K562 (cell line): Measurements from ENCODE around the gene AMMECR1L. TPM values are rescaled to one million over a fixed set of nuclear protein-coding genes. Genes with fewer than 3 reads are reported as not detected.
"Not testable (repeated sequence)": the region's sequence is repeated elsewhere in the genome, so short reads cannot be mapped to it uniquely, and the experiment has no call there.

Experiments used
- ATAC-seq: fragments of 200-7000 bp; cut with Tn5 transposase; 3 replicates; pipeline ENCODE4 v1.9.1; 2020; ENCODE audit warnings: moderate library complexity
- Bru-seq: library from RNA; stranded (reverse); fragments of 400-500 nt; gene quantifications from one replicate; lab custom pipeline; 2021; lab: Mats Ljungman, UMichigan
- BruChase-seq, 2 experiments: library from RNA; stranded (reverse); fragments of 400-500 nt; gene quantifications; one replicate each; lab custom pipeline; 2021; lab: Mats Ljungman, UMichigan
- BruUV-seq: library from RNA; stranded (reverse); fragments of 400-500 nt; replicated peaks from 2 replicates; lab custom pipeline; 2021; lab: Mats Ljungman, UMichigan
- CTCF ChIA-PET: fragments of 300-600 bp; formaldehyde crosslinking; extraction: SDS; loops from one replicate; lab custom pipeline; 2021; ENCODE audit warnings: low intra/inter-chr PET ratio; lab: Yijun Ruan, JAX
- POLR2A ChIA-PET: fragments of 300-600, 350-650 bp; sonication (Branson Sonifier 250); formaldehyde crosslinking; extraction: SDS; loops from one replicate; lab custom pipeline; 2021; ENCODE audit warnings: antibody characterized with exemption, inconsistent platforms; lab: Yijun Ruan, JAX
- DNase-seq, 4 experiments: peaks; one replicate each; pipeline versions ENCODE4 v3.0.0 to v3.0.0-alpha.2; 2011 to 2018; ENCODE audit warnings: low spot score in 3 of 4, mixed read lengths in 3 of 4; ENCODE audit errors: extremely low read depth in 1 of 4
- FAIRE-seq: peaks from 2 replicates; lab custom pipeline; 2011; peaks lifted over from hg19 to GRCh38; lab: Jason Lieb, UNC
- H2AFZ ChIP-seq: 2 replicates; pipeline ENCODE4 v1.6.0; 2011; ENCODE audit warnings: low read depth, low read length, control low read depth, inconsistent platforms
- H3K27ac ChIP-seq: fragments of 200-600 bp; 3 replicates; pipeline ENCODE4 v1.8.0; 2011; ENCODE audit warnings: low read depth, mild to moderate bottlenecking, control low read depth, inconsistent platforms, low read length, moderate library complexity, mixed read lengths; ENCODE audit errors: extremely low read depth
- H3K27me3 ChIP-seq, 2 experiments: fragments of 300-600 bp in 1 of 2; 2 replicates in 1 of 2; 3 replicates in 1 of 2; pipeline versions ENCODE4 v1.6.0 to v1.8.0; 2011; ENCODE audit warnings: inconsistent platforms in 2 of 2, low read length in 2 of 2, mild to moderate bottlenecking in 1 of 2, mixed read lengths in 1 of 2, moderate library complexity in 1 of 2; ENCODE audit not compliant: control insufficient read depth in 2 of 2, insufficient read depth in 2 of 2
- H3K36me3 ChIP-seq: fragments of 300-600 bp; 3 replicates; pipeline ENCODE4 v1.8.0; 2011; ENCODE audit warnings: mild to moderate bottlenecking, low read length, inconsistent platforms; ENCODE audit not compliant: control insufficient read depth, insufficient read depth
- H3K4me1 ChIP-seq, 2 experiments: fragments of 200-600 bp in 1 of 2; replicated peaks in 1 of 2; 2 replicates in 1 of 2; 3 replicates in 1 of 2; pipeline versions ENCODE4 v1.5.1 to v1.8.0; 2011; ENCODE audit warnings: inconsistent platforms in 2 of 2, low read length in 2 of 2, mild to moderate bottlenecking in 1 of 2, mixed read lengths in 1 of 2, moderate library complexity in 1 of 2; ENCODE audit not compliant: control insufficient read depth in 2 of 2, insufficient read depth in 2 of 2
- H3K4me2 ChIP-seq: 2 replicates; pipeline ENCODE4 v1.6.1; 2011; ENCODE audit warnings: low read length, control low read depth, inconsistent platforms, mixed read lengths; ENCODE audit not compliant: insufficient read depth
- H3K4me3 ChIP-seq: fragments of 200-600 bp; sonication (generic), shearing (Covaris generic); 2 replicates; pipeline ENCODE4 v1.5.1; 2016; ENCODE audit warnings: control low read depth, inconsistent platforms
- H3K79me2 ChIP-seq: fragments of 200-600 bp; 3 replicates; pipeline ENCODE4 v1.8.0; 2011; ENCODE audit warnings: low read length, inconsistent platforms; ENCODE audit not compliant: control insufficient read depth, insufficient read depth
- H3K9ac ChIP-seq, 2 experiments: 2 replicates each; pipeline versions ENCODE4 v1.6.0 to v1.6.1; 2011; ENCODE audit warnings: low read depth in 2 of 2, low read length in 2 of 2, control low read depth in 1 of 2, inconsistent platforms in 1 of 2, mild to moderate bottlenecking in 1 of 2, mixed read lengths in 1 of 2; ENCODE audit not compliant: insufficient read depth in 1 of 2
- H3K9me1 ChIP-seq: one replicate; pipeline ENCODE4 v1.6.0; 2011; ENCODE audit warnings: inconsistent platforms, mild to moderate bottlenecking, low read length, moderate library complexity; ENCODE audit not compliant: control insufficient read depth, insufficient read depth
- H3K9me3 ChIP-seq: replicated peaks from 2 replicates; pipeline ENCODE4 v1.5.1; 2011; ENCODE audit warnings: low read depth, low read length, inconsistent platforms; ENCODE audit not compliant: control insufficient read depth, insufficient read depth
- H4K20me1 ChIP-seq: replicated peaks from 2 replicates; pipeline ENCODE4 v1.6.1; 2011; ENCODE audit warnings: low read length, inconsistent platforms, mixed read lengths; ENCODE audit not compliant: control insufficient read depth, insufficient read depth
- CREB1 ChIP-seq, 2 experiments: sonication (generic) in 1 of 2; formaldehyde crosslinking in 1 of 2; IDR thresholded peaks; 2 replicates each; pipeline versions ENCODE4 v1.6.1 to v1.8.0; 2012 to 2022; ENCODE audit warnings: inconsistent platforms in 1 of 2, mild to moderate bottlenecking in 1 of 2, missing genetic modification reagents in 1 of 2, moderate library complexity in 1 of 2
- PHF8 ChIP-seq: fragments of 200-600 bp; sonication (generic); IDR thresholded peaks from 2 replicates; pipeline ENCODE4 v1.6.1; 2012; ENCODE audit warnings: mixed run types, mild to moderate bottlenecking, inconsistent platforms, low read length, moderate library complexity, borderline replicate concordance
- SP1 ChIP-seq: sonication (generic); formaldehyde crosslinking; IDR thresholded peaks from 2 replicates; pipeline ENCODE4 v1.8.1; 2022; ENCODE audit warnings: mild to moderate bottlenecking, missing genetic modification reagents
- SUPT5H ChIP-seq: fragments of 450-650 bp; IDR thresholded peaks from 2 replicates; pipeline ENCODE4 v1.6.1; 2016
- WGBS: fragments of 100-300 bp; shearing (Covaris generic); methylation state at CpG from one replicate; pipeline ENCODE4 v1.1.6; 2016; ENCODE audit warnings: low coverage, mixed read lengths; ENCODE audit not compliant: insufficient coverage; ENCODE audit errors: missing lambda C conversion rate; 5-methylcytosine and 5-hydroxymethylcytosine counted together
- in situ Hi-C: fragments of 300-500 bp; cut with MboI; formaldehyde crosslinking; loops from 4 replicates; pipeline ENCODE4 v1.15.0; 2018; ENCODE audit warnings: inconsistent platforms, mixed read lengths
- intact Hi-C: fragments of 100-400 bp; cut with micrococcal nuclease; formaldehyde crosslinking; loops from 2 replicates; pipeline ENCODE4 v1.14.2; 2022
- long read RNA-seq, 3 experiments: library from polyadenylated mRNA in 2 of 3; library from RNA in 1 of 3; unstranded in 2 of 3; stranded (forward) in 1 of 3; transcript quantifications; one replicate each; pipeline ENCODE4 v2.0.0, GENCODE V29; 2019 to 2022
- polyA minus RNA-seq, 3 experiments: library from RNA; depleted of rRNA, polyadenylated mRNA; stranded (reverse); fragments of >200 nt; gene quantifications; 2 replicates each; pipeline ENCODE4 v1.2.3, GENCODE V29; 2011
- polyA plus RNA-seq, 8 experiments: library from polyadenylated mRNA; depleted of rRNA in 4 of 8; stranded (reverse) in 5 of 8; unstranded in 3 of 8; fragments of >200 nt; fragmentation: Nextera tagmentation in 2 of 8; fragmentation: Illumina TruSeq in 1 of 8; extraction: Ambion mirVana in 2 of 8; extraction: Trizol in 1 of 8; gene quantifications; 2 replicates each; pipeline versions ENCODE4 v1.2.1 to v1.2.3, GENCODE V29; 2011 to 2014; ENCODE audit warnings: inconsistent platforms in 1 of 8, missing spikeins in 1 of 8
- total RNA-seq, 7 experiments: library from RNA; depleted of rRNA in 6 of 7; stranded (reverse); fragments of >200 nt in 6 of 7; fragmentation: Illumina TruSeq in 2 of 7; extraction: Trizol in 2 of 7; gene quantifications; 2 replicates each; pipeline versions ENCODE4 v1.2.1 to v1.2.3, GENCODE V29; 2011 to 2021; ENCODE audit warnings: low replicate concordance in 1 of 7
- TF ChIP-seq, protein P1 (sequence below): fragments of 200-800 bp; sonication (Bioruptor generic); IDR thresholded peaks from 2 replicates; pipeline ENCODE4 v1.6.1; 2017; ENCODE audit warnings: missing genetic modification characterization, missing compliant biosample characterization
- TF ChIP-seq, protein P2 (sequence below): conservative IDR thresholded peaks from 2 replicates; pipeline ENCODE4 v1.6.1; 2011; ENCODE audit warnings: low read depth, mild to moderate bottlenecking, low read length; ENCODE audit not compliant: control insufficient read depth

The AMMECR1L gene
- 23.9 and 25.5 TPM in 2 replicates for total RNA-seq (2011; cell fraction: chromatin; rRNA removed; ENCODE audit: low replicate concordance)
- 13.4 and 14.2 TPM in 2 replicates for total RNA-seq (2011; cell fraction: nucleolus; rRNA removed)
- 14.6 and 16.1 TPM in 2 replicates for total RNA-seq (2011; cell fraction: nucleoplasm; rRNA removed)
- total RNA-seq (2014; rRNA removed) (6.5 and 7.3 TPM in 2 replicates), total RNA-seq (2014; rRNA removed; fragmentation: Illumina TruSeq; extraction: Trizol) (13.8 and 14.3 TPM in 2 replicates), total RNA-seq (2015; rRNA removed; fragmentation: Illumina TruSeq; extraction: Trizol) (11.2 and 11.5 TPM in 2 replicates), total RNA-seq (2021) (12.6 and 13.4 TPM in 2 replicates), polyA plus RNA-seq (2011; rRNA removed) (7.7 and 9.1 TPM in 2 replicates), polyA plus RNA-seq (2014; fragmentation: Illumina TruSeq; extraction: Trizol) (15.3 and 15.5 TPM in 2 replicates), polyA plus RNA-seq (2014; fragmentation: Nextera tagmentation; extraction: Ambion mirVana) (1 to 10 TPM; 3.7 to 4.7 TPM), polyA plus RNA-seq (2014; rRNA removed) (7.7 and 8.6 TPM in 2 replicates), polyA minus RNA-seq (2011; rRNA and poly(A)+ RNA removed) (11.9 and 14.3 TPM in 2 replicates), Bru-seq, nascent RNA (percentile 80 among the genes with signal in this experiment), BruChase-seq, experiment 1, labeled RNA remaining after a 2-hour chase (percentile 88 among the genes with signal in this experiment), BruChase-seq, experiment 2, labeled RNA remaining after a 6-hour chase (percentile 91 among the genes with signal in this experiment)
- 6.2 and 9.0 TPM in 2 replicates for polyA plus RNA-seq (2011; cell fraction: cytosol; rRNA removed)
- polyA plus RNA-seq (2011; cell fraction: nucleus; rRNA removed), result 16.3 and 17.8 TPM in 2 replicates
- polyA plus RNA-seq (2012), result 9.5 and 9.9 TPM in 2 replicates
- polyA minus RNA-seq (2011; cell fraction: cytosol; rRNA and poly(A)+ RNA removed), result 5.4 and 7.9 TPM in 2 replicates
- polyA minus RNA-seq (2011; cell fraction: nucleus; rRNA and poly(A)+ RNA removed), result 7.1 and 10.7 TPM in 2 replicates
- long read RNA-seq, experiment 1, full-length matches to known transcripts, result 5 of 52 reads
- long read RNA-seq, experiment 1, partial matches to known transcripts, result 14 of 52 reads
- long read RNA-seq, experiment 1, other reads (novel, unspliced or antisense), result 33 of 52 reads
- long read RNA-seq, experiment 2, full-length matches to known transcripts, result 2 of 12 reads
- long read RNA-seq, experiment 2, partial matches to known transcripts, result 0 of 12 reads
- long read RNA-seq, experiment 2, other reads (novel, unspliced or antisense), result 10 of 12 reads
- long read RNA-seq, experiment 3, full-length matches to known transcripts, result 1 of 4 reads
- long read RNA-seq, experiment 3, partial matches to known transcripts, result 0 of 4 reads
- long read RNA-seq, experiment 3, other reads (novel, unspliced or antisense), result 3 of 4 reads

DNA sequence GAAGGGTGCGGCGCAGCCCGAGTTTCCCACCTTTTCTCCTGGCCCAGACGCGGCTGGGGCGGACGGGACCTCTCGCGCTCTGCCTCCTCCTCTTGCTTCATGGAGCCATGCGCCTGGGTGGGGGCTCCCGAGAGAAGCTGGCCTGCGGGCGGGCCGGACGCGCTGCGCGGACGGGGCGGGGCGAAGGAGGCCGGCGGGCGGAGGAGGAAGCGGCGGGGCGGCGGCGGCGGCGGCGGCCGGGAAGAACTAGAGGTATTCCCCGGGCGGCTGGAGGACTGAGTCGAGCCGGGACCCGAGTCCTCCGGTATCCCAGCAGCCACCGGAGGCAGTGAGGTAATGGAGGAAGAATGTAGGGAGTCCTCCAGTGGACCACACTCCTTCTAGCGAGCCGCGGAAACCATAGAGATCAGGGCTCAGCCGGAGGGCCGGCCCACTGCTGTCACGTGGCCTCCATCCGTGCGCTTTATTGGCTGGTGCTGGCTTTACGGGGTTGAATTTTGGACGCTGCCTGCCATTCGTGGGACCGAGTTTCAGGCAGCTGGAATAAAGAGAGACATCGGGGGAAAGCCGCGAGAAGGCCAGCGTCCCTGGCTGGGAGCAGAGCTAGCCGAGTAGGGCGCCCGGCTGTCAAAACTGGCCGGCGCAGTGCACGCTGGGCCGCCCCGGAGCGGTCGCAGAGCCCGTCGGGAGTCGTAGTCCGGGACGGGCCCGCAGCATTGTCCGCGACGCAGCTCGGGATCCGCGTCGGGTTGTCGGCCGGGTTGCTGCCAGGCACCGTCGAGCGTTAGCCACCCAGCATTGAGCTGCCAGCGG is at the start of gene AMMECR1L:
Gene AMMECR1L (minus strand): TSS at position 177 of the 813 bp plus-strand sequence. CDS start 11,722 bp downstream, outside the sequence.
- BruUV-seq; H3K9me1 ChIP-seq; POLR2A ChIA-PET; H3K9me3 ChIP-seq; in situ Hi-C loops; CTCF ChIA-PET; H3K27me3 ChIP-seq; H4K20me1 ChIP-seq; intact Hi-C loops; TF ChIP-seq CREB1 (IDR thresholded peaks at IDR 0.05): not testable (repeated sequence)
- DNase-seq (peak; percentile 36 to 73 (median 48)), ATAC-seq (peak; percentile 96), FAIRE-seq (peak; percentile 74)
- peak within 1 kb of the TSS; percentile 55; the same call in 2 of the 3 replicates for H3K27ac ChIP-seq
- H3K79me2 ChIP-seq, result peaks cover 49% of the 10 kb centered on the region
- WGBS, result 2% methylated on average over 20 of the region's 85 CpGs
- H3K9ac ChIP-seq, result peak within 1 kb of the TSS; percentile 58 to 93; a peak in 3 of 4 replicates
- peak within 1 kb of the TSS; percentile 51 for H3K4me3 ChIP-seq
- peaks cover 6 to 13% of the 10 kb centered on the region in 2 experiments; a peak in 3 of 5 replicates for H3K4me1 ChIP-seq
- peak within 1 kb of the TSS; percentile 70 for H2AFZ ChIP-seq
- H3K4me2 ChIP-seq, result peak within 1 kb of the TSS; percentile 82
- H3K36me3 ChIP-seq, result peaks cover 34% of the 10 kb centered on the region; the same call in 2 of the 3 replicates
- peak; percentile 58; the same call in 1 of the 2 replicates for TF ChIP-seq CREB1 (CRISPR knock-in tag; IDR thresholded peaks at IDR 0.05)
- TF ChIP-seq, protein P1, sequence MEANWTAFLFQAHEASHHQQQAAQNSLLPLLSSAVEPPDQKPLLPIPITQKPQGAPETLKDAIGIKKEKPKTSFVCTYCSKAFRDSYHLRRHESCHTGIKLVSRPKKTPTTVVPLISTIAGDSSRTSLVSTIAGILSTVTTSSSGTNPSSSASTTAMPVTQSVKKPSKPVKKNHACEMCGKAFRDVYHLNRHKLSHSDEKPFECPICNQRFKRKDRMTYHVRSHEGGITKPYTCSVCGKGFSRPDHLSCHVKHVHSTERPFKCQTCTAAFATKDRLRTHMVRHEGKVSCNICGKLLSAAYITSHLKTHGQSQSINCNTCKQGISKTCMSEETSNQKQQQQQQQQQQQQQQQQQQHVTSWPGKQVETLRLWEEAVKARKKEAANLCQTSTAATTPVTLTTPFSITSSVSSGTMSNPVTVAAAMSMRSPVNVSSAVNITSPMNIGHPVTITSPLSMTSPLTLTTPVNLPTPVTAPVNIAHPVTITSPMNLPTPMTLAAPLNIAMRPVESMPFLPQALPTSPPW (CRISPR knock-in tag), result peak; percentile 35
- TF ChIP-seq SP1, result 0 out of 2 replicates have a peak, but pooled peaks have one; percentile 18
- peak; percentile 28; the same call in 1 of the 2 replicates for TF ChIP-seq PHF8
- TF ChIP-seq, protein P2, sequence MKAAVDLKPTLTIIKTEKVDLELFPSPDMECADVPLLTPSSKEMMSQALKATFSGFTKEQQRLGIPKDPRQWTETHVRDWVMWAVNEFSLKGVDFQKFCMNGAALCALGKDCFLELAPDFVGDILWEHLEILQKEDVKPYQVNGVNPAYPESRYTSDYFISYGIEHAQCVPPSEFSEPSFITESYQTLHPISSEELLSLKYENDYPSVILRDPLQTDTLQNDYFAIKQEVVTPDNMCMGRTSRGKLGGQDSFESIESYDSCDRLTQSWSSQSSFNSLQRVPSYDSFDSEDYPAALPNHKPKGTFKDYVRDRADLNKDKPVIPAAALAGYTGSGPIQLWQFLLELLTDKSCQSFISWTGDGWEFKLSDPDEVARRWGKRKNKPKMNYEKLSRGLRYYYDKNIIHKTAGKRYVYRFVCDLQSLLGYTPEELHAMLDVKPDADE, result peak; percentile 60; the same call in 1 of the 2 replicates
- TF ChIP-seq SUPT5H, result peak; percentile 60
